NCI-H1417 treated with DMSO at 0.1 percent for 48 hours (cell line): ENCODE results near the gene NR2F6.

Experiments
- DNase-seq: peaks from one replicate; lab custom pipeline; 2025; lab: John Stamatoyannopoulos, UW

NR2F6 gene

DNA sequence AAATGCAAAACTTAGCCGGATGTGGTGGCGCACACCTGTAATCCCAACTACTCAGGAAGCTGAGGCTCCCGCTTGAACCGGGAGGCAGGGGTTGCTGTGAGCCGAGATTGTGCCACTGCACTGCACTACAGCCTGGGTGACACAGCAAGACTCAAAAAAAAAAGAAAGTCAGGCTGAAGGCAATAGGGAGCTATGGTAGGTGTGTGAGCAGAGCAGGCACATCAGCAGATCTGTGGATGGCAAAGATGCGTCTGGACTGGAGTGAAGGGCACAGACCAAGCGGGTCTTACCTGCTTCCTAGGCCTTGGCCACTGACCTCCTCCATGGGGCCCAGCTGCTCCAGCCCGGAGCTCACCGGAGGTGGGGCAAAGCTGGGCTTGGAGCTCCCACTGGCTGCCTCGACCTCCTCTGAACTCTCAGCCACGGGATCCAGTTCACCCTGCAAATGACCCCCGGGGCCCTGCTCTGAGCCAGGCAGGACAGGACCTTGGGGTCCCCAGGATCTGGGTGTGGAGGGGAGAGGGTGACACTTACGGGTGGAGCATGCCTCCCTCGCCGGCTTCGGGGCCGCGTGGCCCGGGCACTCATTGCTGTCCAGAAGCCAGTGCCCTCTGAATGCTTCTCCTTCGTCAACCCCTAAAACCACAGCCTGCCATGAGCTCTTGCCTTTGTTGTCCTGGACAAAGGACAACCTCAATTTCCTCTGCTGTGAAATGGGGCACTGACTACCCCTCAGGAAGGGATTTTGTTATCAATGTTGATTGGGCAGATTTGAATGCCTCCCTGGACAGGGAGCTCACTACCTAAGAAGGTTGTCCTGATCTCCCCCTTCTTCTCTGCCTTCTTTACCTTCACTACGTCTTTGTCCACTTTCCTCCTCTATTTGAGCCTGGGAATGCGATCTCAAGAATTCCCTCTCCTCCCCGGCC, 18.3 kb upstream of the NR2F6 start:
- DNase-seq = no peak

DNA sequence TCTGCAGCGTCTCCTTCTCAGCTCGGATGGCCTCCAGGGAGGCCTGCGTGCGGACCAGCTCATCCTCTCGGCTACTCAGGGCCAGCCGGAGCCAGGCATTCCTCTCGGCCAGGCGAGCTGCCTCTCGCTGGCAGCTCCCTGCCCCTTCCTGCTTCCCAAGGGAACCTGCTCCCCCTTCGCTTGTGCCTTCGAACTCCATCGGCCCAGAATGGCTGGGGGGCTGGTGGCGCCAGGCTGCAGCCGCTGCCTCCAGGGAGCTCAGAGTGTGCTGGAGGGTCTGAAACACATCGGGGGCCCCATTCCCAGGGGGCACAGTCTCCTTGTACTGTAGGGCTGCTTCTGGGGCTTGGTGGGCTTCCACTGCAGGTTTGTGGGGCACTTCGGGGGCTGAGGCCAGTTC, 16.8 kb upstream of the NR2F6 start:
- no peak for DNase-seq

DNA sequence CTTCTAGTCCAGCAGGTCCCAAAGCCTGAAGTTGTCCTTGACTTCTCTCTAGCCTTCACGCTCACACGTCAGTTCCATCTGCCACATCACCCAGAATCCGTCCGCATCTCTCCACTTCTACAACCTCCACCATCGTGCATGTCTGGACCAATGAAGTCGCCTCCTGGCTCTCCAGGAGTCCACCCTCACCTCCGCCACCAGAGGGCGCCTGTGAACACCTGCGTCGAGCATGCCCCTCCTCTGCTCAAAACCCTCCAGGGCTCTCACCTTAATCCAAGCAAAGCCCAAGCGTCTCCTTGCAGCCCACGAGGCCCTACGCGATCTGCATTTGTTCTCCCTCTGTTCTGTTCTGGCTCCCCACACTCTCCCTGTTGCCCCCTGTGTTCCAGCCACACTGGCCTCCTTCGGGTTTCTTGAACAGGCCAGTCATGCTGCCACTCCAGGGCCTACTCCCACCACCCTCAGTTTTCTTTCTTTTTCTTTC, 15.2 kb upstream of the NR2F6 start:
- DNase-seq = no peak

DNA sequence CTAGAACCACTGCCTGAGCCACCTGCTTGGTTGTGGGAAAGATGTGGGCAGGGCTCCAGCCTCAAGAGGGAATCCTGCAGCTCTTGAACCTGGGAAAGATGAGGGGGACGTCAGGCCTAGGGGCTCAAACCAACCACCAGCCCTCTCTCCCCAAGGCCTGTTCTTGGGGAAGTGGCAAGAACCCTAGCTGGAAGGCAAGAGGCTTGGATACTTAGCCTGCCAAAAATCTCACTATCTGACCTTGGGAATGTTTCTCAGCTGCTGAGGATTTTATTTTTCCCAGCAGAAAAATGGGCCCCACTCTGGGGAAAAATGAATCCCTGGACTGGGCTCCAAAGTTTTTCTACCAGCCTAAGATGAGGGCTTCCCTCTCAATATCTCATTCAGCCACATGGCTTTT, 14.2 kb upstream of the NR2F6 start:
- DNase-seq = no peak

DNA sequence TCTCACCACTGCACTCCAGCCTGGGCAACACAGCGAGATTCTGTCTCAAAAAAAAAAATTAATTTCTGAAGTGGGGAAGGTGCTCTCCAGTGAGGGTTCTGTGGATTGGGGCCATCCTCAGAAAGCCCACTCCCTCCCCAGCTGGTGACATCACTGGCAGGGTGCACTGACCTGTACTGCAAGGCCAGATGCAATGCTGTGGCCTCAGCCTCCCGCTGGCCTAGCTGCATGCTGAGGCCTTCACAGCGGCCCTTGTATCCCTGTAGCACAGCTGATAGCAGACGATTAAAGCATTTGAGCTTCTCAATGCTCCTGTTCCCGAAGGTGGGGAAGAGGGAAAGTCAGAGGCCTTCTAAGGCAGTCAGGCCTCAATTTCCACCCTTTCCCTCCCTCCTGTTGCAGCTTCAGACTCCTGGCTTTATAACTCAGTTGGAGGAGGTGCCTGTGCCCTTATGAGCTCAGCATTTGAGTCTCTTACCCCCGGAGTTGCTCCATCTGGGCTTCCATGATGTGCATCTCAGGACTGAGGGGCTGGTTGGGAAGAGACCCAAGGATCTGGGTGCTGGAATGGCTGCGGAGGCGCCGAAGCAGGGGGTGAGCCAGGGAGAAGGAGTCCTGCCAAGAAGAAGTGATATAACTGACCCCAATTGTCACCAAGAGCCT, 13.5 kb upstream of the NR2F6 start:
- DNase-seq = no peak

DNA sequence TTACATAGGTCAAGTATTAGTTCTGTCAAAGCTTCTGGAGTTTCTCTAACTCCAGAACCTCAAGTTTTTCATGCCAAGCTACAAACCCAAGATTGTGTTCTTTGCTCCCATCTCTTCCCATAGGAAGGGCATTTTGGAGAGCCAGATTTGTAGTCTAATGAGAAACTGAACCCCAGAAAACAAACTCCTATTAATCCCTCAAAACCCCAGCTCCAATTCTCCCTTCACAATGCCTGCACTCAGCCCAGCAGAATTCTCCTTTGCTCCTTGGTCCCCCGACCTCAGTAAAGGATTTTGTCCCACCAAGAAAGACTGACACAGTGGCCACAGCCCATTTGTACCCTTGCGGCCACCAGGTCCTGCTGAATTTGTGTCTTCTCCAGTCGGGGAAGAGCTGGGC, 10.4 kb upstream of the NR2F6 start:
- DNase-seq = no peak

DNA sequence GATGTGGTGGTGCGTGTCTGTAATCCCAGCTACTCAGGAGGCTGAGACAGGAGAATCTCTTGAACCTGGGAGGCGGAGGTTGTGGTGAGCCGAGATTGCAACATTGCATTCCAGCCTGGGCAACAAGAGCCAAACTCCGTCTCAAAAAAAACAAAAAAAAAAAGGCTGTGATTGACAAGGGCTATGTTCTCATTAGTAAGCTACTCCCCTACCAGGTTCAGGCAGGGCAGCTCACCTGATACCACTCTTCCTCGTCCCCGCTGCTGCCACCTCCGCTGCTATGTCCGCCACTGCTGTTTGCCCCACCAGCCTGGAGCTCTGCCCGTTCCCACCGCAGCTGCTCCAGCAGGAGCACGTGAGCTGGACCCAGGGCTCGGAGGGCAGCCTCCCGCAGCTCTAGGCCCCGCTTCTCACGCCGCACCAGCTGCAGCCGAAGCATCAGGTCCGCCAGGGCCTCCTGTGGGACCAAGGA, 9.5 kb upstream of the NR2F6 start:
- DNase-seq = no peak

DNA sequence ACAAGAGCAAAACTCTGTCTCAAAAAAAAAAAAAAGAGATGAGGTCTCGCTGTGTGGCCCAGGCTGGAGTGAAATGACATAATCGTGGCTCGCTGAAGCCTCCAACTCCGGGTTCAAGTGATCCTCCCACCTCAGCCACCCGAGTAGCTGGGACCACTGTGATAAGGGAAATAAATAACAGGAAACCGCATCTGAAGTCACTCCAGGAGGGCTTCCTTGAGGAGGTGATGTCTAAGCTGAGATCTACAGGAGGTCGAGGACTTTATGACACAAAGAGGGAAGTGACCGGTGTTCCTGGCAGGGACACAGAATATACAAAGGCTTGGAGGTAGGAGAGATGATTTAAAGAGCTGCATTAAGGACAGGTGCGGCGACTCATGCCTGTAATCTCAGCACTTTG, 8.9 kb upstream of the NR2F6 start:
- no peak for DNase-seq

DNA sequence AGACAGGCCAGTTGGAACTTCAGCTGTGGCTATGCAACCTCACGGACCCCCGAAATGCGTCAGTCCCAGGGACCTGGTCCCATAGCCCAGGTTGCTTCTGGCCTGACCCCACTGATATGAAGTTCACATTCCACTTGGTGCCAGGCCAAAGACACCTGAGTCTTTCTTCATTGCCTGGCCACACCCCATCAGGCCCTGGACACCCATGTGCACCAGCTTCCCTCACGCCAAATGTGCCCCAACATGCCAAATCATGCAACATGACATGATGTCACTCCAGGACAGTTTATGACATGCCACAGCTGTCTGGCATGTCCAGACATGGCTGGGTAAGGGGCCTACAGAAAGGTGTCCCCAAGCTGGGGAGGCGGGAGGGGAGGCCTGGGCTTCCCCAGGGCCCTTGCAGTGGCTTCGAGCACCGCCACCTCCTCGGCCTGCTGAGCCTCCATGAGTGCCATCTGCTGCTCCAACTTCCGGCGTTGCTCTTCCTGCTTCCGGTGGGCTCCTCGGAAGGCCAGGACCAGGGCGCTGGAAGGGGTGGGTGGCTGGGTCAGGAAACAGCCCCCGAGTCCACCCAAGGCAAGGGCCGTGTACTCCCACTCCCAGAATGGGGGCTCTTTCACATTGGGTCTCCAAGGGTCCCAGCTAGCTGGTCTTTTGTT, 4.3 kb upstream of the NR2F6 start:
- no peak for DNase-seq

DNA sequence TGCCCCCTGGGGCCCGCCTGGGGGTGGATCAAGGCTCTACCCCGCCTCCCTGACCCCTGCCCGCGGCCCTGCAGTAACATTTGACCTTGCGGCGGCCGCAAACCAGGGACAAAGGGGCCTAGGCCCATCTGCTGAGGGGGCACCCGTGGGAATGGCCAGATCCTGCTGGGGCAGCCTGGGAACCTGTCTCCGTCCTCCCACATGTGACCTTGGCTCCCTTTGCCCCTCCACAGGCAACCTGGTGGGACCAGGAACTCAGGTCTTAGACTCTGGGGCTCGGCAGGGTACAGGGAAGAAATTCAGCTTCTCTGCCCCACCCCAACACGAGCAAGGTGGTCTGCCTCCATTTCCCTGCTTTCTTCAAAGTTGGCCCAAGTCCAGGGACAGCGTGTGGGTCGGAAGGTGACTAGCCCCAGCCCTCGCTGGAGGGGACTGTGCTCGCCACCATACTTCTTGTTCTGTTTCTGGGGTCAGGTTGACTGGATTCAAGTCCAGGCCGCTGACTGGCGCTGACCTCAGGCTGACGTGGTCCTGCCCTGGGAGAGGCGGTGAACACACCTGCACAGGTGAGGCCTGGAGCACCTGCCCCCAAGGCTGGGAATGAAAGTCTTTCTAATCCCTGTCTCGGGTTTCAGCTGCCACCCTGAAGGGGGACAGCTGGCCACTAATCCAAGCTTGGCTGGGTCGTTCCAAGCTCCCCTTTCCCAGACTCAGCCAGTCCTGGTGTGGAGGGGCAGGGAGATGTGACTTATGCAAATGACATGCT, 2.5 kb upstream of the NR2F6 start:
- no peak for DNase-seq

DNA sequence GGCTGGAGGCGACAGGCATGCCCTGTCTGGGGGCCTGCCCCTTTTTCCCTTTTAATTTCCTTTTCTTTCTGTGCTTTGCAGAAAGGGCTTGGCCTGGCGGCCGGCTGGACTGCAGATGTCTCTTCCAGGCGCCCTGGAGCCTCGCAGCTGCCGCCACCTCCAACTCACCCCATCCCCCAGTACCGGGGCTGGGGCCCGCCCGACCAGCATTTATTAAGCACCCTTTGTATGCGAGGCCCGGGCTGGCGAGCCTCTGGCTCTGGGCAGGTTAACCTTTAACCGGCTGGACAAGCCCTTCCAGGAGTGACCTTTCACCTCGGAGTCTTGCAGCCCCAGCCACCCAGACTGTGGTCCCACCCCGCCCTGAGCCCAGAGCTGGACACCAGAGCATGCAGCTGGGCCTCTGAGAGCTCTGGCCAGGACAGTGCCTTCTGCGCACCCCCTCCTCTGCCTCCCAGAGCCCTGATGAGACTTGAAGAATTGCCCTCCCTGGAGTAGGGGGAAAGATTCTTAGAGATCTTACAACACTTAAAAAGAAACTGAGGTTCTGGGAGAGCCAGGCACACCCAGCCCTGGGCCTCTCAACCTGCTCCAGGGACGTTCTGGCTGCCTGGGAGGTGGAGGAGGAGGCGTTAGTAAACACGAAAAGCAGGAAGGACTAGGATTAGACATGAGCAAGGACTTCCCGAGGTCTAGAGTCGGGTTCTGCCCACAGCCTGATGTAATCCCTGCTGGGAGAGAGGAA, 1.1 kb upstream of the NR2F6 start:
- no peak for DNase-seq

DNA sequence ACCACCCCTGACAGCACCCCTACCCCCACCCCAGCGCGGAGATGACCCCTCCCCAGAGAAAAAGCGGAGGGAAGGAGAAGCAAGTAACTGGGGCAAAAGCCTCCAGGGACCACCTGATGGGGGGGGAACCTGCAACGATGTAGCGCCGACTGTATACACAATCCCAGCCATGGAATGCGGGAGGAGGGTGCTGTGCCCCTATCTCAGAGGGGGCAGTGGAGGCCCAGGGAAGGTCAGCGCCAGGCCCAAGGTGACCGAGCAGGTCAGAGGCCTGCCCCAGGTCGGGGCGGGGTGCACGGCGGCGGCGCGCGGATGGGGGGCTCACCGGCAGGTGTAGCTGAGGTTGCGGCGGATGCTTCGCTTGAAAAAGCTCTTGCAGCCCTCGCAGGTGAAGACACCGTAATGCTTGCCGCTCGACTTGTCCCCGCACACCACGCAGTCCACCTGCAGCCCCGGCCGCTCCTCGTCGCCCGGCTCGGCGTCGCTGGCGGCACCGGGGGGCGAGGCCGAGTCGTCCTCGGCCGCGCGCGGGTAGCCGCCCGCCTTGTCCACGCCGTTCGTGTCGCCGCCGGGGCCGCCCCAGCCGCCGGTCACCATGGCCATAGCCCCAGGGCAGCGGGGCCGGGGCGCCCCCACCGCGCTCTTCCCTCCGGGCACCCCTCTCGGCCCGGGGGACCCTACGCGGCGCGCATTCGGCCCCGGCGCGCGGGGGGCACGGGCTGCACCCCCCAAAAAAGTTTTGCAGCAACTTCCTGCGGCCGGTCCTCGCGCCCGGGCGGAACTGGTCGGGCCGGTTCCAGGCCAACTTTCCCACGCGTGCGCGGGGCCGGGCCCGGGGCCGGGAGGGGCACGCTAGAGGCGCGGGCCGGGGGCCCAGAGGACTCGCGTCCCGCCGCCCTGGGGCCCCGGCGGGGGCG, 843 bp downstream of the NR2F6 start:
- DNase-seq = no peak

DNA sequence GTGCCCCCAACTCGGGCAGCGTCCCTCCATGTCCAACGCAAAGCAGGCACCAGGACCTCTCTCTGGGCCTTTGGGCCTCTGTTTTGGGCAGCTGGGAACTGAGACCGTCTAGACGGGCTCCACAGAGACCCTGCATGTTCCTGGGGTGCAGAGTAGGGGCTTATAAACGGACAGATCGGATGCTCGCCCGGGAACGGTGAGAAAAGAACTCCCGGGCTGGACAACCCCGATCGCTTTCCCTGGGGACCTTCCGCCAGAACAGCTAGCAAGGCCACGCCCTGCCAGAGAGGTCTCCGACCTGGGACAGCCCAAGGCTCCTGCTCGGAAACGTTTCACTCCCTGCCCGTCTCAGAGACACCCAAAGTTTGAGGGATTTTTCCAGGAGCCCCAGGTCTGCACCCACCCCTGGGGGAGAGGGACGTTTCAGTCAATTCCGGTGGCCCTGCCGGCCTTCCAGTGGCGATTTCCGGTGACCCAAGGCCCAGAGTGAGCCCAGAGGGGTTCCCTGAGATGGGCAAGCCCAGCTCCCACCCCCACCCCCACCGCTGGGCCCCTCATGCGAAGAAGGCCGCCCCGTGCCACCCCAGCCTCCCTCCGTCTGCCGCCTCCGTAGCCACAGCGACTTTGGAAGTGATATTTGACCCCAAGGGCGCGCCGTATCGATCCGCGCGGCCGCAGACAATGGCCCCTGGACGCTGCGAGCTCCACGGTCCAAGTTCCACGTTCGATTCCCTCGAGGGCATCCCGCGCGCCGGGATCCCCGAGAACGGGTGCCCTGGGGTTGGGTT, 1.7 kb downstream of the NR2F6 start:
- DNase-seq = no peak

DNA sequence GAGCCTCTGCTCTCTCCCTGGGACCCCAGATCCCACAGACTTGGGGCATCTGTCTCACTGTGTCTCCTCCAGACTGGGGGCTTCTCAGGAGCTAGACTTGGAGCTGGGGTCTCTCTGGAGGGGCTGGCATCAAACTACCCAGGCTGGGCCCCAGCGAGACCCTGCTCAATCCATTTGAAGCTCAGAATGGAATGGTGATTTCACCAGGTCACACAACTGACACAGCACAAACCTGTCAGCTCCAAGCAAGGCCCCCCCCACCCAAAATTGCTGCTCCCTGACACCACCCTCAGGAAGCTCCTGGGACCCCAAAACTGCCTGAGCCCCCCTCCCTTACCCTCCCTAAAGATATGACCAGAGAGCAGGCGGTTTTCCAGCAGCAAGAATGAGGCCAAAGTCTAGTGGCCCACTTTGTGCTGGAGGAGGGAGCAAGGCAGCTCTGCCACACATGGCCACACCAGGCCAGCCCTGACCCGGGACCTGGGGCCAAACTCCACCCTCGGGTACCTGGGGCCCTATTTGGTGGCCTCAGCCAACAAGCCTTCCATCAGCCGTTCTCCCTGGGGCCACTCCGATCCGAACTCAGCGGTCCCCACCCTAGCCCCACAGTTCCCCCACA, 2.4 kb downstream of the NR2F6 start:
- DNase-seq = no peak

DNA sequence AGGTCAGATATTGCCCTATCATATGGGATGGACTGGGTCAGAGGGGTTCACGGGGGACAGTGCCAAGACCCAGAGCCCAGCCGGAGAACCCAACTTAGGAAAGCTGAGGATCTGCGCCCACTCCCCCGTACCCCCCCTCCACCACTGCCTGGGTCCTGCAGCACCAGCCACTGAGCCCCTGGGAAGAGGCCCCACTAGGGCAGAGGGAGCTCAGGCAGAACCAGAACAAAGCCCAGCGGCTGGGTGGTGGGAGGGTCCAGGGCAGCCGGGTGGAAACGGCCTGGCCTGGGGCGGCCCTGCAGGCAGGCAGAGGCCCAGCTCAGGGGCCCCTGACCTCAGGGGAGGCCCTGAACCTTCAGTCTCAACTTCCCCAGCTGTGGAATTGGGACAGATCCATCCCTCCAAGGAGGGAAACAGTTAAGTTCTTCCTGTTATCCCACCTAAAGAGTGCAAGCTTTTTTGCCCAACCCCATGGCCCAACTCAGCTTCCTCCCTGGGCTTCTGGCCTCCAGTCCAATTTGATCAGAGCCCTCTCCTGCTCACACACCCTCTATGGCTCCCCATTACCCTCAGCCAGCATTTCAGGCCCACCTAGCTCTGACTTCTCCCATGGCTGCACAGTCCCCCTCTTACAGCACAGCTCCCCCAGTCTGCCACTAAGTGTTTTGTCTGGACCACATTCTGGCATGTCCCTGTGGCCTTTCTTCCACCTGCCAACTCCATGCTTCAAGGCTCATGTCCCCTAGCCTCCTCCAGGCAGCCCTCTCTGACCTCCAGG, 3.1 kb downstream of the NR2F6 start:
- DNase-seq = no peak

DNA sequence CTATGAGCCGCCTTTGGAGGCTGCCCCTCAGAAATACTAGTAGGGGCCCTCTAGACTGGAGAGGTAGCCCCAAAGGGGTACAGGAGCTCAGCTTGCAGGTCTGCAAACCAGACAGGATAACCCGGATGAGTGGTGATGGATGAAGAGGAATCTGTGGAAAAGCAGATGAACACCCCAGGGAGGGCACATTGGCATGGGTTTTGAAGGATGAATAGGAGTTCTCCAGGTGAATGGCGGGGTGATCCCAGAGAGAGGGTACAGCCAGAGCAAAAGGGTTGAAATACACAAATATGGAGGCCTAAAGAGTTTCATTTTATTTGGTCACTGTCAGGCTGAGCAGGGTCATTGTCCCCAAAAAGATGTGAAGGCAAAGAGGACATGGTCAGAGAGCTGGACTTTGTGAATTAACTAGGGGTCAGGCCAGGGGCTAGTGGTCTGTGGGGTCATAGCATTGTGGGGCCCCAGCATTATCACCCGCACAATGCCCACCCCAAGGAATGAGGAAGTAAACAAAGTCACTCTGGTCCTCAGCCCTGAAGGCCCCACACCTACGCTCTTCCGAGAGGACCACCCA, 4.8 kb downstream of the NR2F6 start:
- no peak for DNase-seq

DNA sequence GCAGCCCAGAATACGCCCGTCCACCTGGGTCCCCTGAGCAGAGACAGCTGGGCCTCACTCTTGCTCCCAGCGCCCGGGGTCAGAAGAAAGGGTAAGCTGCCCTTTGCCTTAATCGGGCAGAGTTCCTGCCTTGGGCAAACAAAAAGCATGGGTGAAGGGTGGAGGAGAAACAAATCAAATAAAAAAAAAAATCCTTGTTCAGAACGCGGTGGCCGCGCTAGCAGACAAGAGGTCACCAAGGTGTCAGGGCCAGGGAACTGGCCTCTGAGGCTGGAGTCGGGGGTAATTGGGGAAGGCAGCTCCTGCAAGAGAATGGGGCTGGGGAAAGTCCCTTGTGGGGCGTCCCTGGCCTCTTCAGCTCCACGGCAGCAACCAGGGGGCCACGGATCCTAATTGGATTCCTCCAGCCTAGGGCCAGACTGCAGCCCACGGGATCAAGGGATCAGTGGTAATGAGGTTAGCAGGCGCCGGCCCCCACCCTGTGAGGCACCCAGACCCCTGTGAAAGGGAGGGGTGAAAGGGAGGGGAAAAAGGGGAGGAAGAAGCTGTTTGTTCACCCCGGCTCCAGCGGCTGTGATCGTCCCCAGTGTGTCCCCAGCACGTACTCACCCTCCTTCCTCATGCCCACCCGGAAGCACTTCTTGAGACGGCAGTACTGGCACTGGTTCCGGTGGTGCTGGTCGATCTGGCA, 5.5 kb downstream of the NR2F6 start:
- no peak for DNase-seq
